GM18502 (cell line): ENCODE results near the gene UGT1A10.
A peak's percentile ranks its signal among the peaks of the same experiment; 100 is the strongest.
"Not testable (repeated sequence)": the region's sequence is repeated elsewhere in the genome, so short reads cannot be mapped to it uniquely, and the experiment has no call there.

Experiments
- ATAC-seq: cut with Tn5 transposase; IDR thresholded peaks from one replicate; pipeline ENCODE4 v1.9.1; 2021; ENCODE audit warnings: mild to moderate bottlenecking; ENCODE audit not compliant: unreplicated experiment, poor library complexity

The UGT1A10 gene

DNA sequence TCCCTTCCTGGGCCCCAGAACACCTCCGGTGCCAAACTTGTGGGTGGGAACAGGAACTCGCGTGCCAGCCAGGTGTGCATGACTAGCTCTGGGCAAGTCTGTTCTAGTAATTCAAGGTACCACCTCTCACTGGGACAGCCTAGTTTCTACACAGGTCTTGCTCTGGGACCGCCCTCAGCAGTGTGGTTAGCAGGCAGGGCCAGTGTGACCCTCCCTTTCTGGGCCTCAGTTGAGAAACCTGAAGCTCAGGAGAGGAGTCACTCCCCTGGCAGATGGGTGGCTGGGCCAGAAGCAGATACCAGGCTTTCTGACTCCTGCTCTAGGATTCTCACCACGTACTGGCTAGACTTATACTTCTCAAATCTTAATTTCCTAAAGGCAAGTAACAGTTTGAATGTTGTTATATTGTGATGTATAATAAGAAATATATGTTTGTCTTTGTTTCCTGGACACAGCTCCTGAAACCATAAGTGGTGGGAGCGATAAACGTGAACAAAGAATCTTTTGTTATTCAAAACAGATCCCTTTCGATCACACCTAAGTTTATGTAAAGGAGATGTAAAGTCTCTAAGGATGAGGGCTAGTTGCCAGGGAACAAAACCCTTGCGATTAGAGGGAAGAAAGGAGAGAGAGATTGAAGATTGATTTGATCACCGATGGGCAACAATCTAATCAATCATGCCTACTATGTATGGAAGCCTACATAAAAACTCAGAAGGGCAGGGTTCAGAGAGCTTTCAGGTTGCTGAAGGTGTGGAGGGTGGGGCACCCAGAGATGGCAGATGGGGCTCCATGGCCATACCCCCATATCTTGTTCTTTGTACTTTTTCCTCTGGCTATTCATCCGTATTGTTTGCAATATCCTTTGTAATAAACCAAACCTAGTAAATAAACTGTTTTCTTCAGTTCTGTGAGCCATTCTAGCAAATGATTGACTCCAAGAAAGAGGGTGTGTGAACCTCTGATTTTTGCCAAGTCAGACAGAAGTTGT lies 55.5 kb downstream of the UGT1A10 start:
- ATAC-seq, result no peak

DNA sequence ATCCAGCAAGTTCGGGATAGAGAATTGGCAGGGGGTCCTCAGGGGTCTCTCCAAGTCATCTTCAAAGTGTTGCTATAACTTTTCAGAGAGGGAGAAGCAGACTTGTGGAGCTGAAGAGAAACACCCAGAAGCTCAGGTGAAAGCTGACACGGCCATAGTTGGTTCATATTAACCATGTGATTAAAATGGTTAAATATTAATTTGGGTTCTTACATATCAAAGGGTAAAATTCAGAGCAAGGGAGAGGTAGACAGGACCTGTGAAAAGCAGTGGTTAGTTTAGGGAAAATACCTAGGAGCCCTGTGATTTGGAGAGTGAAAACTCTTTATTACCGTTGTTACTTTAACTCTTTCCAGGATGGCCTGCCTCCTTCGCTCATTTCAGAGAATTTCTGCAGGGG lies 56.4 kb downstream of the UGT1A10 start, which contains the start of gene UGT1A6:
Gene UGT1A6 (plus strand): TSS at position 243 of the 400 bp plus-strand sequence. CDS start 115 bp downstream, at position 358.
- ATAC-seq, result no peak

DNA sequence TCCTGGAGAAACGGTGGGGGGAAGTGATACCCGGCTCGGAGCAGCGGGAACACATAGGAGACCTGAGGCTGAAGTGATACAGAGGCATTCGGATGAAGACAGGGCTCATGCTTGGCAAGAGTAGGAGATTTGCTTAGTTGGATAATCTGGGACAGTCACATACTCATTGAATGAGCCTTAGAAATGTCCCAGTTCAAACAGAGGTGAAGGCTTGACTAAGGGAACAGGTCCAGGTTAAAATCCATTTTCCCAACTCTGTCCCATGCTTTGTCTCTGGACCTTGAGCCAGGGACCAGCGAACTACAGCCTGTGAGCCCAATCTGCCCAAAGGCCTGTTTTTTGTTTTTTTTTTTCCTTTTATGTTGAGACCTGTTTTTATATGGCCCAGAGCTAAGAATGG lies 57.7 kb downstream of the UGT1A10 start:
- ATAC-seq, result no peak

DNA sequence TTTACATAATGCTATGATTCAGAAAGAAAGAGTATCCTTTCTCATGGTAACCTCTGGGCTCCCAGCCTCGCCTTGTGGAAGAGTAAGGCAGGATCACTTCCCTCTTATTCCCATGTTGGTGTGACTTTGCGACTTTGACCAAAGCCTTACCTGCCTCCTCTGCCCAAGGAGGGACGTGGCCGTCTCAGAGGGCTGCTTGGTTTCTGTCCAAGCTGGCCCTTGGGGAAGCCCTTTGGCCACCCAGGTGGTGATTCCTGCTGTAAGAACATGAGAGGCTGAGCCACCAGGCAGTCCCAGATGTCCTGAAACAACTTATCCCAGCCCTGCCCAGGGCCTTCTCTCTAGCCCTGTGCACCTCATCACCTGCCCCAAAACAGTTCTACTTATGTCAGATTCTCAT lies 62.5 kb downstream of the UGT1A10 start:
- ATAC-seq, result no peak

DNA sequence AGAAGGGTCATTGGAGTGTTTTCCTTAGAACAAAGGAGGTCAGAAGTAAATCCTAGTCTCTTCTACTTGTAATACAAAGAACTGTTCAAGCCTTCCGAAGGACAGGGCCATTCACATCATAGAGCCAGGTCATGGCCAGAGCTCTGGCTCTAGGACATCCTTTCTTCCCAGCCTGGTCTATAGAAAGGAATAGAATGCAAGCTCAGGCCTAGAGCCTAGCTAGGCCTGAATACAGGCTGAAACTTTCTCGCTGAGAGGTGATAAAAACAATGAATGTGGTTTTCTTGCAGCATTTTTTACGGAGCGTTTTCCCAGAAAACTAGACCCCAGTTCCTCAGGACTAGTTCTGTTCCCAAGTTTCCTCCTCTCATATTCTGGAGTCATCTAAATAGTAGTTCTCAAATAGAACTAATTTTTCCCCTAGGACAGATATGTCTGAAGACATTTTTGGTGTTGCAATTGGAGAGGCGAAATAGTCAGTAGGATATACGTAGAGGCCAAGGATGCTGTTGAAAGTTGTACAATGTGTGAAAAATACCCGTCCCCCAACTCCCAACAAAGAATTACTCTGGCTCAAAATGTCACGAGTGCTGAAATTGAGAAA lies 63.3 kb downstream of the UGT1A10 start:
- no peak for ATAC-seq

DNA sequence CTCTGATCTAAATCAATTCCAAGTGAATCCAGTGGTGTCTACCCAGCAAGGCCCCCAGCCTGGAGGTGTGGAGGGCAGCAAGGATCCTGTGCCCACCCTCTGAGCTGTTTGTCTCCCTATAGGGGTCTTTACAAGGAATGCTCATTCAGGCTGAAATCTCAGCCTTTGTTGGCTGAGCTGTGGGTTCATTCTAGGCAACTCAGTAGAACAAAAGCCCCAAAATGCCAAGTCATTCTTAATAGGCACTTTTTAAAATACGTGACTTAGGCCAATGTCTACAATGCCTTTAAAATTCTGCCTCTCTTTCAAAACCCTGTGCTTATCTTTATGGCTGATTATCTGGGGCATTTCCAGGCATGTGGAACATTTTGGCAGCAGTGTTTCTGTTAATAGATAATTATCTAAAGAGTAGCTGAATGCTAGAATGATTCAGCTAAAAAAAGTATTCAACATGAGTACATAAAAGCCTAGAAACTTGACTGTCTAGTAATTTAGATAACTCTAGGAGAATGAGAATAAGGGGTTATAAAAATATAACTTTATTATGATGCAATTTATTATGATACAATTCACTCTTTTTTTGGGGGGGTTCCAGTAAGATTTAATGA lies 63.9 kb downstream of the UGT1A10 start:
- no peak for ATAC-seq

DNA sequence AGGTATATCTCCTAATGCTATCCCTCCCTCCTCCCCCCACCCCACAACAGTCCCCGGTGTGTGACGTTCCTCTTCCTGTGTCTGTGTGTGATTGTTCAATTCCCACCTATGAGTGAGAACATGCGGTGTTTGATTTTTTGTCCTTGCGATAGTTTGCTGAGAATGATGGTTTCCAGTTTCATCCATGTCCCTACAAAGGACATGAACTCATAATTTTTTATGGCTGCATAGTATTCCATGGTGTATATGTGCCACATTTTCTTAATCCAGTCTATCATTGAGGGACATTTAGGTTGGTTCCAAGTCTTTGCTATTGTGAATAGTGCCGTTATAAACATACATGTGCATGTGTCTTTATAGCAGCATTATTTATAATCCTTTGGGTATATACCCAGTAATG lies 64.6 kb downstream of the UGT1A10 start:
- ATAC-seq, result not testable (repeated sequence)

DNA sequence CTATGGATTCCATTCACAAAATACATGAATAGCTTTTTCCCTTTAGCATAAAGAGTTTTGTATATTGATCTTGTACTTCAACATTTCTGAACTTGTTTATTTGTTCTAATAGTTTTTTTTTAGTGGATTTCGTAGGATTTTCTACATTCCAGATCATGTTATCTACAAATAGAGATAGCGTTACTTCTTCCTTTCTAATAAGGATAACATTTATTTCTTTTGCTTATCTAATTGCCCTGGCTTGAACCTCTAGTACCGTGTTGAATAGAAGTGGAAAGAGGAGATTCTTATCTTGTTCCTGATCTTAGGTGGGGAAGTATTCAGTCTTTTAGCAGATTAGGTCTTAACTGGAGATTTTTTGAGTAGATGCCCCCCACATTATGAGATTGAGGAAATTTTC lies 66.0 kb downstream of the UGT1A10 start:
- ATAC-seq, result no peak

DNA sequence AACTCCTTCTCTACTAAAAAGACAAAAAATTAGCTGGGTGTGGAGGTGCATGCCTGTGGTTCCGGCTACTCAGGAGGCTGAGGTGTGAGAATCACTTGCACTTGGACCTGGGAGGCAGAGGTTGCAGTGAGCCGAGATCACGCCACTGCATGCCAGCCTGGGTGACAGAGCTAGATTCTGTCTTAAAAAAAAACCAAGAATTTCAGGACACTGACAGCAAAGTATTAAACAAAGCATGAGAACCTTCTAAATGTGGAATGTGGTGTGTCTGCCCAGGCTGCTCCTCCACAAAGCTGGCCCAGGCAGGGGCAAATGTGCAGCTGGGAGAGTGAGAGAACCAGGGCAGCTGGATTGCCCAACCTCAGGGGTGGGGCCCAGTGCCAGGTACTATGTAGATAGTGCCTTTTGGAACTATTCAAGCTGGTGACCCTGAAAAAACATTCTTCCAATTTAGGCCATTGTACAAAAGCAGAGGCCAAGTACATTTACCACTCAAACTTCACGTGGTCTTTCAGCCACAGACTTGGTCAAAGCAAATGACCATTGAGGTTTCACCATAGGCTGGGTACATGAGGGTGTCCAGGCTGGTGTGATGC lies 69.8 kb downstream of the UGT1A10 start:
- no peak for ATAC-seq

DNA sequence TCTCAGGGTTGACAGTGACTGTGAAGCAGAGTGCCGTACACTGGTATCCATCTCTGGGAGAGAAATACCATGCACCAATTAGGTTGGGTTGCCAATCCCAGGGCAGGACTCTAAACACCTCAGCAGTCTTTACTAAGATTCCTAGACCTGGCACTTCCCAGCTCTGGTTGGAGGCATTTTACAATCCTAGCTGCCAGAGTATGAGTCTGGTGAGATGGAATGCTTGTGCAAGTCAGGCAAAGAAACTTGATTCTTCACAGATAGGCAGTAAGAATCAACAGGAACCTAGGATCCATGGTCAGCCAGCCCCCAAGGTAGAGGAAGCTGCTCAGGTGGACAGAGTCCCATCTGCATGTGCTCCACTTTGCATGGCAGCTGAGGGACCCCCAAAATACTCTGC lies 70.5 kb downstream of the UGT1A10 start:
- no peak for ATAC-seq

DNA sequence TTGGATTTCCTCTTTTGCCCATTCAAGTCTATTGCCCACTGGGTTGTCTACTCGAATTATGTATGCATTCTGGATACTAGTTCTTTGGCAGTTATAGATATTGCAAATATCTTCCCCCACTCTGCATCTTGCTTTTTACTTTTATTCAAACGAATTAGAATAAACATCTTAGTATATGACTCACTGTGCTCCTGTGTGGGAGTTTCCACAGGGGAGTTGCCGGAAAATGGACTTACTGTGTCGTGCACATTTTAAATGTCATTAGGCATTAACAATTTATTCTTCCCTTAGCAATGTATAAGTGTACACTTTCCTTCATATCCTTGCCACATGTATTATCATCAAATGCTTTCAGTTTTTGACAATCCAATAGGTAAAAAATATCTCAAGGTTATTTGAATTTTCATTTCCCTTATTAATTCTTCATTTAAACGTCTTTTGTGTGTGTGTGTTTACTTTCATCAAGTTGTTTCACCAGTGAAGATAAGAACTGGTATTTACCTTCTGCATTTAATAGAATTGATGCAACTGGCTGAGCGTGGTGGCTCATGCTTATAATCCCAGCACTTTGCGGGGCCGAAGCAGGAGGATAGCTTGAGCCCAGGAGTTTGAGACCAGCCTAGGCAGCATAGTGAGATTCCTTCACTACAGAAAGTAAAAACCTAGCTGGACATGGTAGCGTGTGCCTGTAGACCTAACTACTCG lies 71.8 kb downstream of the UGT1A10 start:
- ATAC-seq, result no peak

DNA sequence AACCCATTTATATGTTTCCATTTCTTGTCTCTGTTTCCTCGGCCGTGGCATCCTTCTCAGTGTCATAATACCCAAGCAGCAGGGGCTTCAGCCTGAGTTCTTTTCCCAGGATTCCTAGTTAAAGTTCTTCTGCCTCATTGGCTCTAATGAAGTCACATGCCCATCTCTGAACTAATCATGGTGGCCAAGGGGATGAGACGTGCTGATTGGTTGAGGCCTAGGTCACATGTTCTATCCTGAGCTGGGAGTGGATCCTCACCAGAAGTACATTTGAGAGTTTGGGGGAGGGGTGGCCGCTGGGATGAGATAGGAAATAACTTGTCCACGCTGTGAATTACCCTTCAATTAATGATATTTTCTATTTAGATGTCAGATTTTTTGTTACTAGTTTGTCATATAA lies 72.7 kb downstream of the UGT1A10 start:
- no peak for ATAC-seq

DNA sequence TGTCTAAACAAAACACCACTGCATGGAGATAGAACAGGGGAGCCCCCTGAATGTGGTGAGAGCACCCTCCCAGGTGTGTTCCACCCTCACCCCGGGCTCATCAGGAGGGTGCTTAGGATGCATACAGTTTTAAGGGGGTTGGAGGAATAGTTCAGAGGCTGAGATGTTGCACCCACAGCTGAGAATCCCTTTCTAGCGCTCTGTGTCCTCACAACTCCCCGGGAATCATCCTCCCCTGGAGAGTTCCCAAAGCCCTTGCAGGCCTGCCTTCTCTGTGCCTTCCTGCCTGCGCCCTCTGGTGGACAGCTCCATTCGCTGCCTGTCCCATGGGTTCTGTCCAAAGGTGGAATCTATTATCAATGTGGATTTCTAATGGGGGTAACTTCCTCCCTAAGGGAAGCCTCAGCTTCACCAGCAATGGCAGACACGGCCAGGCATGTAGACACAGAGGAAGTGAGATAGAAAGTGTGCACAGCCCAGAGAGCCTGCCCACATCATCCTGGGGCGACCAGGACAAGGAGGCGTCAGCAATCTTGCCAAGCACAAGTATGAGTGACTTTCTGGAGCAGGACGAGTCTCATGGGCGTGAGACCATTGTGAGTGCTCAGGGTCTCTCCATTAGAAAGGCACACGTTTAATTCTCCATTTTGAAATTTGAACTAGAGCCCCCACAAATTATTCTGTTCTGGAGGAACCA lies 75.2 kb downstream of the UGT1A10 start:
- ATAC-seq, result peak; percentile 50

DNA sequence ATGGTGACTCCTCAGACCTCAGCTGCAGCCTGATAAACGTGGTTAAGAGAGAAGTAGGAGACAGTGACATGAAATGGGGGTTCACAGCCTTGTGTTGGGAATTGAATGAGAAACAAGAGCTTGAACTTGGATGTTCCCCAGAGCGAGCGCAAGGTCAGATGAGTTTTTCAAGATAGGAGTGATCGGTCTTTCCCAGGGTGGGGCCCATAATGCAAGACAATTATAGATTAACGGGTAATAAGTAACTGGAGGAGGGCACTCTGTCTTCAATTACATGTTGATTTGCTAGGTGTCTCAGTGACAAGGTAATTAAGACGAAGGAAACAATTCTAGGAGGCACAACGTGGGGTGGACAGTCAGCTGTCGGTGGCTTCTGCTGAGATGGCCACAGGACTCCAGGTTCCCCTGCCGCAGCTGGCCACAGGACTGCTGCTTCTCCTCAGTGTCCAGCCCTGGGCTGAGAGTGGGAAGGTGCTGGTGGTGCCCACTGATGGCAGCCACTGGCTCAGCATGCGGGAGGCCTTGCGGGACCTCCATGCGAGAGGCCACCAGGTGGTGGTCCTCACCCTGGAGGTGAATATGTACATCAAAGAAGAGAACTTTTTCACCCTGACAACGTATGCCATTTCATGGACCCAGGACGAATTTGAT lies 76.5 kb downstream of the UGT1A10 start, which contains the start of gene UGT1A5:
Gene UGT1A5 (plus strand): TSS at position 297 of the 651 bp plus-strand sequence. CDS start 85 bp downstream, at position 382.
- ATAC-seq, result no peak

DNA sequence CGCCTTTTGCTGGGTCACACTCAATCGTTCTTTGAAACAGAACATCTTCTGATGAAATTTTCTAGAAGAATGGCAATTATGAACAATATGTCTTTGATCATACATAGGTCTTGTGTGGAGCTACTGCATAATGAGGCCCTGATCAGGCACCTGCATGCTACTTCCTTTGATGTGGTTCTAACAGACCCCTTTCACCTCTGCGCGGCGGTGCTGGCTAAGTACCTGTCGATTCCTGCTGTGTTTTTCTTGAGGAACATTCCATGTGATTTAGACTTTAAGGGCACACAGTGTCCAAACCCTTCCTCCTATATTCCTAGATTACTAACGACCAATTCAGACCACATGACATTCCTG lies 77.0 kb downstream of the UGT1A10 start:
- no peak for ATAC-seq

DNA sequence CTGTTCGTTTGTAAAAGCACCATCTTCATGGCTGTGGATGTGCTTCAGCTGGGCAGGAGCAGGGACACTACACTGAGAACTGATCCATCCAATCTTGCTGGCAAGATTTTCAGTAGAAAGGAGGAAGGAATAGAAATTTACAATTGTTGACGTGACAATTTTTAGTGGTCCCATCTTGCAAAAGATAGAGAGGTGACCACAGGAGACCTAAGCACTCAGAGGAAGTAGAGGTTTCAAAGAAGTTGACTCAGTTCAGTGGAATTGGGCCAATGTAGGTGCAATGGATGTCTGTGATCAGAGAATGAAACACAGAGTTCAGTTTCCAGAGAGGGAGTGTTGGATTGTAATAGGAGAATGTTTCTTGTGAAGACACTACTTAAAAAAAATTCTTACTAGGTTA lies 77.9 kb downstream of the UGT1A10 start:
- no peak for ATAC-seq

DNA sequence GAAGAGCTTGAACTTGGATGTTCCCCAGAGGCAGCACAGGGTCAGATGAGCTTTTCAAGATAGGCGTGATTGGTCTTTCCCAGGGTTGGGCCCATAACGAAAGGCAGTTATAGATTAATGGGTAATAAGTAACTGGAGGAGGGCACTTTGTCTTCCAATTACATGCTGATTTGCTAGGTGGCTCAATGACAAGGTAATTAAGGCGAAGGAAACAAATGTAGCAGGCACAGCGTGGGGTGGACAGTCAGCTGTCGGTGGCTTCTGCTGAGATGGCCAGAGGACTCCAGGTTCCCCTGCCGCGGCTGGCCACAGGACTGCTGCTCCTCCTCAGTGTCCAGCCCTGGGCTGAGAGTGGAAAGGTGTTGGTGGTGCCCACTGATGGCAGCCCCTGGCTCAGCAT lies 82.3 kb downstream of the UGT1A10 start, which contains the start of gene UGT1A4:
Gene UGT1A4 (plus strand): TSS at position 185 of the 400 bp plus-strand sequence. CDS start 85 bp downstream, at position 270.
- no peak for ATAC-seq

DNA sequence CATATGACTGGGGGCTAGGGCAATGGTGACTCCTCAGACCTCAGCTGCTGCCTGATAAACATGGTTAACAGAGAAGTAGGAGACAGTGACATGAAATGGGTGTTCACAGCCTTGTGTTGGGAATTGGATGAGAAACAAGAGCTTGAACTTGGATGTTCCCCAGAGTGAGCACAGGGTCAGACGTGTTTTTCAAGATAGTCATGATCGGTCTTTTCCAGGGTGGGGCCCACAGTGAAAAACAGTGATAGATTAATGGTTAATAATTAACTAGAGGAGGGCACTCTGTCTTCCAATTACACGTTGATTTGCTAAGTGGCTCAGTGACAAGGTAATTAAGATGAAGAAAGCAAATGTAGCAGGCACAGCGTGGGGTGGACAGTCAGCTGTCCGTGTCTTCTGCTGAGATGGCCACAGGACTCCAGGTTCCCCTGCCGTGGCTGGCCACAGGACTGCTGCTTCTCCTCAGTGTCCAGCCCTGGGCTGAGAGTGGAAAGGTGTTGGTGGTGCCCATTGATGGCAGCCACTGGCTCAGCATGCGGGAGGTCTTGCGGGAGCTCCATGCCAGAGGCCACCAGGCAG lies 92.6 kb downstream of the UGT1A10 start, which contains the start of gene UGT1A3:
Gene UGT1A3 (plus strand): TSS at position 320 of the 579 bp plus-strand sequence. CDS start 85 bp downstream, at position 405.
- ATAC-seq, result no peak
